C4-2B (cell line): ENCODE results near the gene TP53TG5.
"Not testable (repeated sequence)": the region's sequence is repeated elsewhere in the genome, so short reads cannot be mapped to it uniquely, and the experiment has no call there.

Source experiments
- H3K27ac ChIP-seq: fragments of 450-650 bp; 2 replicates; pipeline ENCODE4 v1.5.1; 2017
- CTCF ChIP-seq: fragments of 450-650 bp; conservative IDR thresholded peaks from 2 replicates; pipeline ENCODE4 v1.5.1; 2017; ENCODE audit warnings: mild to moderate bottlenecking
- ZFX ChIP-seq: fragments of 450-650 bp; IDR thresholded peaks from 2 replicates; pipeline ENCODE4 v1.6.1; 2017

Gene TP53TG5

GRCh38 chr20:45355209-45356084 is 22.7 kb downstream of the TP53TG5 start:
- no peak for TF ChIP-seq CTCF
- no peak for TF ChIP-seq ZFX

GRCh38 chr20:45354423-45355208 is 23.5 kb downstream of the TP53TG5 start:
- TF ChIP-seq CTCF: no peak
- no peak for TF ChIP-seq ZFX
- H3K27ac ChIP-seq: no peak overlapping the region

More at GRCh38 chr20:45355209-45356084, 22.7 kb downstream of the TP53TG5 start:
- no peak overlapping the region for H3K27ac ChIP-seq

GRCh38 chr20:45353746-45354145 is 24.4 kb downstream of the TP53TG5 start:
- TF ChIP-seq CTCF (no peak), ZFX (no peak)
- no peak overlapping the region for H3K27ac ChIP-seq

- no peak for TF ChIP-seq ZFX
- no peak for TF ChIP-seq CTCF
- H3K27ac ChIP-seq: no peak overlapping the region
These were observed 25.4 kb downstream of the TP53TG5 start for GRCh38 chr20:45352729-45353128.

GRCh38 chr20:45350795-45351194 is 27.3 kb downstream of the TP53TG5 start:
- not testable (repeated sequence) for H3K27ac ChIP-seq

GRCh38 chr20:45350217-45350616 is 27.9 kb downstream of the TP53TG5 start:
- H3K27ac ChIP-seq: no peak overlapping the region
- TF ChIP-seq CTCF: no peak
- TF ChIP-seq ZFX: no peak

GRCh38 chr20:45347936-45348778 is 30.0 kb downstream of the TP53TG5 start, which contains the start of gene SDC4:
TSS of gene SDC4 (minus strand) at chr20:45348424. CDS start at chr20:45348384, 40 bp downstream.
- peak; percentile 20; the same call in 1 of the 2 replicates for TF ChIP-seq ZFX
- no peak for TF ChIP-seq CTCF
- H3K27ac ChIP-seq: peak within 1 kb of the TSS; percentile 89
